IPS-NIHi11 (cell line): ENCODE measurements around the gene BANP.
"Not testable (repeated sequence)": the region's sequence is repeated elsewhere in the genome, so short reads cannot be mapped to it uniquely, and the experiment has no call there.

Source experiments
- DNase-seq: peaks from one replicate; pipeline ENCODE4 v3.0.0; 2012; ENCODE audit warnings: mixed read lengths, low spot score

Gene BANP

DNA sequence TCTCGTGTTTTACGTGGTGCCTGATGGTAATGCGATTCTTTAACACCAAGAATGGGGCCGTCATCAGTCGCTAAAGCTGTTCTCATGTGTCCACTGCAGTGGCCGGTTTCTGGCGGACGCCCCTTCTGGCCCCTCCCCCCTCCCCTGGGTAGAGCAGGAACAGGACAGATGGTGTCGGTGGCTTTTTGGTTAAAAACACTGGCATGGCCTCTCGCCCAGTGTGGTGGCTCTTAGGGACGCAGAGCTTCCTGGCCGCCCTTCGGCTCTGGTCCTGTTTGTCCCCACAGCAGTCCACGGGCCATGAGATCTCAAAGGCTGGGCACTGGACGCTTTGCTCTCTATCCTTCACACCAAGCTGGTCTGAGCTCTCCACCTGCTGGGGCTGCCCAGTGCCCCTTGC, 151.8 kb downstream of the BANP start:
- no peak for DNase-seq

DNA sequence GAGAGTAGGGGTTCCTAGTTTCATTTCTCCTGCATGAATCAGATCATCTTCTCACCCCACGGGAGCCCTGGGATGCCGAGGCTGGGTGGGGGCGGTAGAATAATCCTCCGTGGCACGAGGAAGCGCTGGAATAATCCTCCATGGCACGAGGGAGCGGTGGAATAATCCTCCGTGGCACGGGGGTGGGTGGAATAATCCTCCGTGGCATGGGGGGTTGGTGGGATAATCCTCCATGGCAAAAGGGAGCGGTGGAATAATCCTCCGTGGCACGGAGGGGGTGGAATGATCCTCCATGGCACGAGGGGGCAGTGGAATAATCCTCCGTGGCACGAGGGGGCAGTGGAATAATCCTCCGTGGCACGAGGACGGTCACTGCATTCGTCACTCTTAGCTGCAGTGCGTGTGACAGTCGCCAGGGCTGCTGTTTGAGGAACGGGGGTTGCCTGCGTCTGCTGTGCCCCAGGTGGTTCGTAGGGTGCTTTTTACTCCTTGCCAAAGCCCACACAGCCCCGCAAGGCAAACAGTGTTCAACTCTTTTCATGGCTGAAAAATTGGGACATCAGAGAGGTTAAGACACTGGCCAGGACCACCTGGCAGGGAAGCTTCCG, 152.5 kb downstream of the BANP start:
- no peak for DNase-seq

DNA sequence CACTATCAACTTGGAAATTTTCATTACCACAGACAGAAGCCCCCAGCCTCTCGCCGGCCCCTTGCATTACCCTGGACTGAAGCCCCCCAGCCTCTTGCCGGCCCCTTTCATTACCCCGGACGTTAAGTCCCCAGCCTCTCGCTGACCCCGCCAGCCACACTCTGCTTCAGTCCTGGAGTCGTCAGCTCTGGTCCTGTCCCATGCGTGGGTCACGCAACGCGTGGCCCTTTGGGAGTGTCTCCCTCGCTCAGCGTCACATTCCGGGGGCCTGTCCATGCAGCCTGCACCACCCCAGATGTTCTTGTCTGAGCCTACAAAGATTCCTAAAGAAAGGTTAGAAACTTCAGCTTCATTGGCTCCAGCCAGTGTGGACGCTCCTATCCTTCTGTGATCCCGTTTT, 153.1 kb downstream of the BANP start:
- not testable (repeated sequence) for DNase-seq

DNA sequence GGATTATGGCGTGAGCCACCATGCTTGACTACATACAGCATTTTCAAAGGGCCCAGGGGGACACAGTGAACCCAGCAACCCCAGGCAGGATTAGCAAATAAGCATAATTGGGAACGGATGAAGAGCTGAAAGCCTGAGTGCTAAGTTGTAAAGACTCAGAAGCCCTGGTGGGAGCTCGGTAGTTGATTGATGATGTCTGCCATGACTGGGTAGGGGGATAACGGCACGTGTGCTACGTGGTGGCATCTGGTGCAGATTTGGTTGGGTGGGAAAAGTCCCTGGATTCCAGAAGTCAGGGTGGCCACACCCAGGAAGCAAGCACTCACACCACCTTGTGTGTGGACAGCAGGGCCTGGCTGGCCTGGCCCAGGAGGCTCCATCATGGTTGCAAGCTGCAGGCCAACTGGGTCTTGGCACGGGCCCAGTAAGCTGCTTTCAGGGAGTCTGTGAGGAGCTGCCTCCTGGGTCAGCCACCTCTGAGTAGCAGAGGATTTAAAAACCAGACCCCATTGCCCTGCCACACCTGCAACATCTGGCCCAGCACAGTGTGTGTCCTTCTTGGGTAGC, 154.4 kb downstream of the BANP start:
- not testable (repeated sequence) for DNase-seq

DNA sequence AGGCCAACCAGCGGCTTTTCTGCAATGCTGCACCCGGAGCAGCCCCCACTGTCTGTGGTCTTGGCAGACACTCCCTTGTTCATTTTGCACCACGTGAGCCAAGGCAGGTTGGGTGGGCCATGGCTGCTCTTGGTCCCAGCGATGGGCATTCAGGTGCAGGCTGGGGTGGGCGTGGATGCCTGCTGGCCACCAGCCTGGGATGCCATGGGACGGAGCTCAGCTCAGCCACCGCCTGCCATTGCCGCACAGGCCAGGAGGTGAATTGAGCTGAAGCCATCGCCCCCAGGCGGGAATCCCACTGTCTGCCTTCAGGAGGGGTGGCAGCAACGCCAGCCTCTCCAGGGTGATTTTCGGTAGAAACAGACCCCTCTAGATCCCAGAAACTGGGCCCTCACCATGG, 155.3 kb downstream of the BANP start:
- not testable (repeated sequence) for DNase-seq

DNA sequence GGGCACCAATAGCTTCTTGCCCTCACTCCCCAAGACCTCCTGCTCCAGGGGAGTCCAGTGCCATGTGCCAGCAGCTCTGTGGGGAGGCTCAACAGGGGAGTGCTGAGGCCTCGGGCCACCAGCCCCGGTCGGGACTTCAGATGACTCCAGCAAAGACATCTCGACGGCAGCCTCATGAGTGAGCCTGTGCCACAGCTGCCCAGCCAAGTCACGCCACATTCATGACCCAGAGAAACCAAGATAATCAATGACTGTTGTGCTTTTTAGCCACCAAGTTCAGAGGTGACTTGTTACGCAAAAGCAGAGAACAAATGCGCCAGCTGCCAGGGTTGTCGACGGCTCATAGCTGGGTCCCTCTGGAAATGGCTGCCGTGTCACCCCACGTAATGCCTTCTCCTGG, 157.5 kb downstream of the BANP start:
- DNase-seq, result no peak

DNA sequence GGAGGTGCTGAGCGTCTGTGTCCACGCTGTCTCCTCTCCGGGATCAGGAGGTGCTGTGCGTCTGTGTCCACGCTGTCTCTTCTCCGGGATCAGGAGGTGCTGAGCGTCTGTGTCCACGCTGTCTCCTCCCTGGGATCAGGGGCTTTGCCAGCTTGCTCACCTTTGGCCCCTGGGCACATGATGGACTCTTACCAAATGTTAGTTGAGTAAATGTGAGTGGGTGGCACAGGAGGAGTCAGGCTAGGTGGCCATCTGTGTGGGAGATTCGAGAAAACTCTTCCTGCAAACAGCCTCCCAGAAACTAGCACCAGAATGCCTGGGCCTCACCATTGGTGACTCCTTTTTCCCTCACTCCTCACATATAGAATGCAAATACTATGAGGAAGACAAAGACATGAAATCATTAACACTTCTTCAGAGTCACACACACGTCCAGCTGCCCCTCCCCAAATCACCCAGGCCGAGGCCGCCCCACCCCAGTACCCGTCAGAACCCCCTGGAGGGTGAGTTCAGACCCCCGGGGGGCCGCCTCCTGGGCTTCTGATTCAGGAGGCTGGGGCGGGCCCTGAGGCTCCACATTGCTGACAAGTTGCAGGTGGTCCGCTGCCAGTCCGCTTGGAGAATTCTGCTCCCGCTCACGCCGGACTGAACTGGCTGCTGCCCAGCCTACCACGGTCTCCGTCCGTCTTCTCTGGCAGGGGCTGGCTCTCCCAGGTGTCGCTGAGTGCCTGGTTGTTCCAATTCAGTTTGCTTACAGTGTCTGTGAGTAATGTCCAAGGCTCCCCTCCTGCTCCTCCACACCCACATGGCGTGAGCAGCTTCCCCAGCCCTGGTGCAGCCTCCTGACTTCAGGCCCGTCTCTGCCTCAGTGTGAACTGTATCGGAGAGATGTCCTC, 158.7 kb downstream of the BANP start:
- not testable (repeated sequence) for DNase-seq

DNA sequence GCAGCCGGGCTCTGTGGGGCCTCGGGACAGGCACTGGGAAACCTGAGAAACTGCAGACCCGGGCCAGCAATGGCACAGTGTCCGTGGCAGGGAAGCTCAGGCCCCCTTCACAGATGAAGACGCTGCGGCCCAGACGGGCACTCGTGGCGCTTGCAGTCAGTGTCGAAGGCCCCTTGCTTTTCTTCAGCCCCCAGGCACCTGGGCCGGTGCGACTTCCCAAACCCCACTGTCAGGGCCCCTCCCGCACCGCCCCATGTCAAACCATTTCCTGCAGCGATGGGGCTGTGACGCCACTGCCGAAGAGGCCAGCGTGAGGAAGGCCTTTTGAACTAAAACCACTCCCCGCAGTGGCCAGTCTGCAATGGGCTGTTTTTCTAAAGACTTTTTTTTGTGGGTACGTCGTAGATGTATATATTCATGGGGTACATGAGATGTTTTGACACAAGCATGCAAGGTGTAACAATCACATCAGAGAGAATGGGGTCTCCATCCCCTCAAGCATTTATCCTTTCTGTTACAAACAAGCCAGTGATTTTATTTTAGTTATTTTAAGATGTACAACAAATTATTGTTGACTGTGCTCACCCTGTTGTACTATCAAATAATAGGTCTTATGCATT, 159.8 kb downstream of the BANP start:
- DNase-seq, result not testable (repeated sequence)

DNA sequence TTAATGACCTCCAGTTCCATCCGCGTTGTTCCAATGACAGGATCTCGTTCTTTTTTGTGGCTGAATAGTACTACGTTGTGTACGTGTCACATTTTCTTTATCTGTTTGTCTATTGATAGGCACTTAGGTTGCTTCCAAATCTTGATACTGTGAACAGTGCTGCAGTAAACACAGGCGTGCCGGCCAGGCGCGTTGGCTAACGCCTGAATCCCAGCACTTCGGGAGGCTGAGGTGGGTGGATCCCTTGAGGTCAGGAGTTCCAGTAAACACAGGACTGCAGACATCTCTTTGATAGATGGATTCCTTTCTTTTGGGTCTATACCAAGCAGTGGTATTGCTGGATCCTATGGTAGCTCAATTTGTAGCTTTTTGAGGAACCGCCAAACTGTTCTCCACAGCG, 160.7 kb downstream of the BANP start:
- not testable (repeated sequence) for DNase-seq

DNA sequence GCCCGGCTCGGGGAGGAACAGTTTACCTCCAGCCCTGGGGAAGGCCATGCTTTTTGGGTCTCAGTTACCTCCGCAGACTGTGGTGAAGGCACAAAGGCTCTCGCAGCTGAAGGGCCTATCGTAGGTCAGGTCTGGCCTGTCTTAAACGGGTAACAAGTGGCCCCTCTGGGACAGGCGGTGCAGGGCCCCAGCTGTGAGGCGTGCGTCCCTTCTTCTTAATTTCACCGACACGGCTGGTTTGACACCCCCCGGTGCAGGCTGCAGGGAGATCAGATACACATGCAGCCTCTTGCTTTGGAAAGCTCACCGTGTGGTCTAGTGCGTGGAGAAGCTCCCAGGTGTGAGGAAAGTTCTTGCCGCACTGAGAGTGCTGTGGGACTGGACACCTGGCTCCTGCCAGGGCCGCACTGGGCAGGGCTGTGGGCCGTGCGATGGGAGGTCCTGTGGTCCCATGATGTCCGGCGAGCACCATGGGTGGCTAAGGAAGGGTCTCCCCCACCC, 162.4 kb downstream of the BANP start:
- DNase-seq, result no peak

DNA sequence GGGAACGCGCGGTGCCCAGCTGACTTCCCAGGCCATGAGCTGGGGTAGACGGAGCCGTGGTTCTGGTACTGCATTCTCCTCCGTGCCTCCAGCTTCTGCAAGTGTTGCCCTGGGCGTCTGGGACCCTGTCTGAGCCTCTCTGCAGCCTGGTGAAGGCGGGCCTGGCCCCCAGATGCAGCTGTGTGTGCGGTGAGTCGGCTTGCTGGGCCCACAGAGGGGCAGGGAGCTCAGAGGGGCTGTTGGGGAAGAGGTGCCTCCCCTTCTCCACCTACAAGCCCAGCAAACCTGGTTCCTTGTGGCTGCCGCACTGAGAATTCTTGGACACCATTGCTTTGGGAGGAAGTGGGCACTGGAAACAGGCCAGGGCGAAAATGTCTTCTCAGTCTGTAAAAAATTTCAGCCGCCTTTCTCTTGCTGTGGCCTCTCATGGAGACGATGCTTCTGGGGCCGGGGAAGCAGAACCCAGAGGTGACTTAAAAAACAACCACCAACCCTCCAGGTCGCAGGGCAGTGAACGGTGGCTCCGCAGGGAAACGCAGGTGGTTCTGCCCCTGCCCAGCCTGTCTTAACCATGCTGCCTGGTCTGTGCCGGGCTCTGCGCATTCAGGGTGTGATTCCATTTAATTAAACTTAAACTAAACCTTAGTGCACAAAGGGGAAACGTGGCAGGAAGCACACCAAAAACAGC, 163.5 kb downstream of the BANP start:
- DNase-seq, result not testable (repeated sequence)

DNA sequence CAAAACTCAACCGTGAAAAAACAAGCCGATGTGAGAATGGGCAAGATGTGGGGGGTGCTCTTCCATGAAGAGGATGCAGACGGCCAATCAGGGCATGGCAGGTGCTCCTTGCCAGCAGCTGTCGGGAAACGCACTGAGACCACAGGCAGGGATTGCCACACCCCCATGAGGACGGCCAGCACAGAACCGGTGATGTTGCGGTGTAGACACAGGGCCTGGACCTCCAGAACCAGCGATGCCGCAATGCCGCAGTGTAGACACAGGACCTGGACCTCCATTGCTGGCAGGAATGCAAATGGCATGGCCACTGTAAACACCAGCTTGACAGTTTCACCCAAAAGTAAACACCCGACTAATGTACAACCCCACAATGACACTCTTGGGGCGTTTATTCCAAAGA, 164.9 kb downstream of the BANP start:
- no peak for DNase-seq

DNA sequence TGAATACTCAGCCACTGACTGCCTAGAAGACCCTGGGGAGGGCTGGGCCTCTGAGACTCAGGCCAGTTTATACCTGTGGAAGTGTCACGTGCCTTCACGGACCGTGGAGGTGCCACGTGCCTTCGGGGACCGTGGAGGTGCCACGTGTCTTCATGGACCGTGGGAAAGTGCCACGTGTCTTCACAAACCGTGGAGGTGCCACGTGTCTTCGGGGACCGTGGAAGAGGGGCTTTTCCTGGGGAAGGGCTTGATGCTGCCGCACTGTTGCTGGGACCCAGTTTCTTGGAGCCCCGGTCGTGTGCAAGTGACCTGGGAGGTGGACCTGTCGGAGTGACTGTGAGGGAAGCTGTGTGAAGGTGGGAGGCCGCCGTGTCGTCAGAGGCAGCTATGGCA, 166.2 kb downstream of the BANP start:
- no peak for DNase-seq

DNA sequence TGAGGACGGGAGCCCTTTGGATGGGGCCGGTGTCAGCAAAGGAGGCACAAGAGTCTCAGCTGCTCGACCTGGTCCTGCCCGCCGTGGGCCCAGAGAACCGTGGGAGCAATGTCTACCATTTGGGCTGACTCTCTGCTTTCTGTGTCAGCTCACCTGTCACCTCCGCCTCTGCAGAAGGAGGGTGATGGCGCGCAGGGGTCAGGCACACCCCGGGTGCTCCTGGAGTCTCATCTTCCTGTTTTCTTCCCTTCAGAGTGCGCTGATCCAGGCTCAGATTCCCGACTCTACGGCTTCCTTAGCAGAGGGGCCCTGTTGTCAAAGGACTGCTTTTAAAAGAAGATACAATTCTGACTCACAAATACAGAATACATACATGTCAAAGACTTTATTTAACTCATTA, 167.1 kb downstream of the BANP start:
- DNase-seq, result no peak

DNA sequence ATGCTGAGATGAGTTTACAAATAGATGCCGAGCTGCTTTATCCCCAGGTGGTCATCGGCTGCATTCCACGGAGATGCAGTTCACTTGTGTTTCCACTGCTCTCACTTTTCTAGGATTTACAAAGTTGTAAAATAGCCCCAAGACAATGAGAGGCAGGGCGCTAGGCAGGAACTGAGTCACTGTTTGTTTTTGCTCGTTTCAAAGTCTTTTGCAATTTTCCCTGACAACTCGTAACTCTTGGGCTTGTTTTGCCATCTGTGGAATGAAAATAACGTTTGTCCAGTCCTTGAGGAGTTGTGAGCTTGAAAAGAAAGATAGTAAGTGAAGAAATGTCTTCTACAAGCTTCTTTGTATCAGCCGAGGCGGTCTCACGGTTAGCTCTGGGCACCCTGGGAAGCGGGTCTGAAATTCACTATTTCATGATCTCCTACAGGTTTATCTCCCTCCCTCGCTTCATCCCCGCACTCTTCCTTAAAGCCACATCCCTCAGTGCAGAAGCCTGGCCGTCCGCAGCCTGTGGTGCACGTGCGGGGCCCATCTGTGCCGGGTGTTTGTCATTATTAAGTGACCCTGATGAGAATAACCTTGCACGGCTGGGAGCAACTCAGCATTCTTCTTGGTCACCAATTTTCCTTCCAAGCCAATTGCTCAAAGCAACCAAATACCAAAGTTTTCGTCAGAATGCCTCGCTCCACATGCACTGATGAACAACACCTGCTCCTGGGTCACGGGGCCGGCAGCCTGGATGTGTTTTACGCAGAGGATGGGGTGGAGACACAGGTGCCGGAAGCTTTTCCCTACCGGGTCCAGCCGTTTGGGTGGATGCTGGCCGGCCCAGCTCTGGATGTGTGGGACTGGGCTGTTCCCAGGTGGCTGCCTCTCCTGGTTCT, 167.9 kb downstream of the BANP start:
- not testable (repeated sequence) for DNase-seq

DNA sequence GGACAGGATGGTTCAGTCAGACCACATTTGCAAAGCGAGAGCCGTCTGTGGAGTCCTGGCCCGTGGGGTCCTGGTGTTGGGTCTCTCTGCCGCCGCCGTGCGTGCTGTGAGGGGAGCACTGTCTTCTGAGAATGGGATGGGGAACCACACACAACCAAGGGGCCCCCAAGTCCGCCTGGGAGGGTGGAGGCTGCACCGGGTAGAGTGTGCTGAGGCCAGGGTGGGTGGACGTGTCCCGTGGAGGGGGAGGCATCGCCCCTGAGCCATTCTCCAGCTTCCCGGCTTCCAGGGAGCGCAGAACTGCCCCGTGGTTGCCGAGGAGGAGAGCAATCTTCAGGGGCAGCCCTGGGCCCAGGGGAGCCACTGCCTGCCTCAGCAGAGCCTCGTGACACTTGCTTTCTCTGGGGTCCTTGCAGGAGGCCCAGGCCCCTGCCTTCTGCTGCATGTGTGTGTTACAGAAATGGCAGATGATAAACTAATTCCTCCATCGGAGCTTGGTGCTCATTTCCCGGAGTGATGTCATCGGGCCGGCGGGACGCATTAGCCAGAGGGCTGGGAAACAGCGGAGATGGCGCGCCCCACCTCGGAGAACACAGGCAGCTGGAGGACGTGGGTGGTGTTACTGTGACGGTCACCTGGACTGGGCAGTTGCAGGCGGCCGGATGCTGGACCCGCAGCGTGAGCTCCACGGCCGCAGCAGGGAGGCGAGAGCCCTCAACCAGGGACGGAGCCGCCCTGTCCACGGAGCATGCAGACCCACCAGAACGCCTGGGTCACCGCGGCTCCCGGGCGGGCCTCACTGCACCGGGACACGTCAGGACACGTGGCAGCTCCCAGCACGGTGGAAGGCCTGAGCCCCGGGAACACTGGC, 168.9 kb downstream of the BANP start:
- DNase-seq, result not testable (repeated sequence)

DNA sequence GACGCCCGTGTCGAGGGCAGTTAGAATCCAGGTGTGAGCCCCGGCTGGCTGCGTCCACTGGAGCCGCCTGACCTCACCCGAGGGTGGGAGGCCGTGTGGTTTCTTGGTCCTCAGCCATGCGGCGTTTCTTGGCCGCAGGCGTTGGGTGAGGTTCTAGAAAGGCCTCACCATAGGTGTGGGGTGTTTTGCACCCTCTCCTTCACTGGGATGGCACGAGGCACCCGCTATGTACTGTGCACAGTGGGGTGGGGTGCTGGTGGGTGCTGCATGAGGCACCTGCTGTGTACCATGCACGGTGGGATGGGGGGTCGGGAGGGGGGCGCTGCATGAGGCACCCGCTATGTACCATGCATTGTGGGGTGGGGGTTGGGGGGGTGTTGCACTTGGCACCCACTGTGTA, 169.6 kb downstream of the BANP start:
- no peak for DNase-seq

DNA sequence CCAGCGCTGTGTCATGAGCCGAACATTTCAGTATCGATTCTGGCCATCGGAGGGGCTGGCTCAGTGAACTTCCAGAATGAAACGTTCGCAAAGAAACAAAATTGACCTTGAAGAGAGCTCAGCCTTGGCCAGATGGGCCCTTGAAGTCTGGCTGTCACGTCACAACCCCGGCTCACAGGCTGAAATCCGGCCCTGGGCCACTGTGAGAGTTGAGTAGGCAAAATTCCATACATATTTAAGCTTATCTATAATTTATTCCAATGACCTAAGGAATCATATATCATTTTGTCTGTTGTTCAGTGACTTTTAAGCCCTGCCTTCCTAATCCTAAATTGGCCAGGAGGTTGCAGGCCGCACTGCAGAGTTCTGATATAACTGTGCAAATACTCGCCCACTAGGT, 170.2 kb downstream of the BANP start:
- DNase-seq, result not testable (repeated sequence)

DNA sequence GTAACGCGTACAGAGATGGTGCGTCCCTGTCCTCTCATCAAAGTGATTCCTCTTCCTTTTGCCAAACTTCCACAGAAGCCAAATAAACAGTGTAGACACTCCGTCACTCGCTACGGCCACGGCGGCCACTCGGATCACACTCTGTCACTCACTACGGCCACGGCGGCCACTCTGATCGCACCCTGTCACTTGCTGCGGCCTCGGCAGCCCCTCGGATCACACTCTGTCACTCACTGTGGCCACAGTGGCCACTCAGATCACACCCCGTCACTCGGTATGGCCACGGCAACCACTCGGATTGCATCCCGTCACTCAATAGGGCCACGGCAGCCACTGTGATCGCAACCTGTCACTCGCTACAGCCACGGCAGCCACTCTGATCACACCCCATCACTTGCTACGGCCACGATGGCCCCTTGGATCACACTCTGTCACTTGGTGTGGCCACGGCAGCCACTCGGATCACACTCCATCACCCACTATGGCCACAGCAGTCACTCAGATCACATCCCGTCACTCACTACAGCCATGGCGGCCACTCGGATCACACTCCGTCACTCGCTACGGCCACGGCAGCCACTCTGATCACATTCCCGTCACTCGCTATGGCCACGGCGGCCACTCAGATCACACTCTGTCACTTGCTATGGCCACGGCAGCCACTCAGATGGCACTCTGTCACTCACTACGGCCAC, 170.8 kb downstream of the BANP start:
- DNase-seq, result no peak
